Adrenal gland (tissue), 12 donors: ENCODE data around the gene CTBP2. TPM values are rescaled to one million over a fixed set of nuclear protein-coding genes. Genes with fewer than 3 reads are reported as not detected.
"Not testable (repeated sequence)": the region's sequence is repeated elsewhere in the genome, so short reads cannot be mapped to it uniquely, and the experiment has no call there.

Experiments
- DNase-seq, 7 donors: peaks; one replicate each; pipeline ENCODE4 v3.0.0-alpha.2; 2019 to 2020
- H3K27ac ChIP-seq, 5 donors: fragments of 200-600 bp; sonication (generic) in 4 of 5; 1 replicate in 3 of 5; 2 replicates in 2 of 5; pipeline versions ENCODE4 v1.5.1 to v1.8.0; 2016 to 2020; ENCODE audit warnings: mild to moderate bottlenecking in 1 of 5
- H3K27me3 ChIP-seq: fragments of 200-600 bp; 2 replicates; pipeline ENCODE4 v1.8.0; 2021
- H3K36me3 ChIP-seq, 2 donors: fragments of 200-600 bp; replicated peaks in 1 of 2; 1 replicate in 1 of 2; 2 replicates in 1 of 2; pipeline versions ENCODE4 v1.5.1 to v1.8.0; 2018 to 2022
- H3K4me1 ChIP-seq, 2 donors: fragments of 200-600 bp; replicated peaks in 1 of 2; 1 replicate in 1 of 2; 2 replicates in 1 of 2; pipeline versions ENCODE4 v1.5.1 to v1.8.0; 2018 to 2021
- H3K4me3 ChIP-seq, 4 donors: fragments of 200-600 bp; sonication (generic) in 3 of 4; one replicate each; pipeline ENCODE4 v1.5.1; 2016 to 2018
- H3K9me3 ChIP-seq, 3 donors: fragments of 200-600 bp; sonication (generic) in 1 of 3; replicated peaks in 1 of 3; 1 replicate in 2 of 3; 2 replicates in 1 of 3; pipeline versions ENCODE4 v1.5.1 to v1.8.0; 2016 to 2021
- CTCF ChIP-seq, 6 experiments: fragments of 450-650 bp in 4 of 6; fragments of 200-600 bp in 2 of 6; sonication (generic) in 1 of 6; IDR thresholded peaks; 1 replicate in 5 of 6; 2 replicates in 1 of 6; pipeline versions ENCODE4 v1.5.1 to v1.8.0; 2016 to 2021; ENCODE audit warnings: antibody characterized with exemption in 6 of 6, mild to moderate bottlenecking in 2 of 6, moderate library complexity in 1 of 6
- POLR2A ChIP-seq, 2 donors: fragments of 450-650 bp; IDR thresholded peaks; one replicate each; pipeline ENCODE4 v1.6.1; 2017; ENCODE audit warnings: antibody characterized with exemption in 2 of 2, mild to moderate bottlenecking in 2 of 2, moderate library complexity in 1 of 2
- WGBS, 4 donors: extraction: QIAGEN DNeasy Blood & Tissue Kit in 2 of 4; methylation state at CpG; one replicate each; pipeline versions ENCODE4 v1.1.5 to v1.1.7; 2013 to 2017; 5-methylcytosine and 5-hydroxymethylcytosine counted together
- intact Hi-C, 2 donors: fragments of 100-400 bp; cut with DNase I; formaldehyde crosslinking; loops; one replicate each; pipeline versions ENCODE4 v1.14.1 to v1.15.0; 2022 to 2023
- polyA plus RNA-seq, 3 donors: library from polyadenylated mRNA; stranded (reverse); fragments of 200-250 nt in 2 of 3; fragments of 350-450 nt in 1 of 3; fragmentation: Illumina TruSeq in 1 of 3; extraction: RNeasy Lipid Tissue Mini Kit (QIAGEN cat#74804) in 1 of 3; gene quantifications; one replicate each; pipeline ENCODE4 v1.2.3, GENCODE V29; 2013 to 2014
- total RNA-seq, 9 donors: library from RNA; depleted of rRNA in 4 of 9; stranded (reverse); fragments of >200 nt in 4 of 9; fragments of 120-200 nt in 1 of 9; fragmentation: NEBNext Ultra II Directional in 1 of 9; extraction: Animal tissue kit (Norgen Biotek cat#: 25700) in 1 of 9; gene quantifications; one replicate each; pipeline versions ENCODE4 v1.1.0 to v1.2.4, GENCODE V29; 2013 to 2023
- donor health status: healthy with polysubstance abuse.
- donor health status: Bipolar disorder and iron deficiency.
- donor health status: DM: yes; HTN: yes; CAD: no.
- donor health status: DM: no; HTN: no; CAD: no.
- donor health status: DM: no; HTN: no; CAD: no.
- donor health status: DM: yes; HTN: yes; CAD: no.

CTBP2 gene
- total and polyA plus RNA-seq, 12 donors: 25.3 to 66.5 (median 45.7) TPM

- Histone ChIP-seq H3K36me3 (peaks cover 0 to 83% of the 10 kb centered on the region in 2 donors), H3K4me1 (peaks cover 0 to 13% of the 10 kb centered on the region in 2 donors), H3K4me3 (no peak overlapping the region), H3K27ac (peak overlapping the region in 1 of 5 donors; percentile 3), H3K27me3 (no peaks in the 10 kb centered on the region), H3K9me3 (no peaks in the 10 kb centered on the region)
- intact Hi-C loops: loop anchor here (5.0 to 10.0 kb wide), 2 partner anchors 64 to 71 kb away; no protein-coding TSS in a partner anchor
- TF ChIP-seq CTCF (IDR thresholded peaks at IDR 0.05) (no peak), POLR2A (IDR thresholded peaks at IDR 0.05) (no peak)
- WGBS, 4 donors: 81 to 89% (median 86%) methylated on average over 9 to 14 of the region's 14 CpGs
- DNase-seq: peak in 2 of 7 donors; percentile 16 to 54
These were observed 169.4 kb downstream of the CTBP2 start for GRCh38 chr10:124990671-124991625.

GRCh38 chr10:124989526-124989925, 170.8 kb downstream of the CTBP2 start:
- H3K4me3 ChIP-seq: no peak overlapping the region
- H3K27ac ChIP-seq: peak overlapping the region in 1 of 5 donors; percentile 22
- peaks cover 0 to 84% of the 10 kb centered on the region in 2 donors for H3K36me3 ChIP-seq
- no peaks in the 10 kb centered on the region for H3K9me3 ChIP-seq
- H3K27me3 ChIP-seq: no peaks in the 10 kb centered on the region
- peak in 3 of 7 donors; percentile 33 to 61 (median 39) for DNase-seq
- H3K4me1 ChIP-seq: peaks cover 0 to 13% of the 10 kb centered on the region in 2 donors
- 76 to 86% (median 79%) methylated on average over 9 to 10 of the region's 10 CpGs for WGBS, 4 donors
- intact Hi-C loops: no loop called here
- TF ChIP-seq CTCF (IDR thresholded peaks at IDR 0.05) (no peak), POLR2A (IDR thresholded peaks at IDR 0.05) (no peak)

- Histone ChIP-seq H3K4me1 (peaks cover 0 to 13% of the 10 kb centered on the region in 2 donors), H3K36me3 (peaks cover 0 to 84% of the 10 kb centered on the region in 2 donors)
- 89 to 91% (median 90%) methylated on average over 4 of the region's 4 CpGs for WGBS, 4 donors
- H3K27ac ChIP-seq, H3K4me3 ChIP-seq, H3K27me3 ChIP-seq, intact Hi-C loops, H3K9me3 ChIP-seq: not testable (repeated sequence)
- DNase-seq: peak in 1 of 7 donors; percentile 45
These were observed 171.6 kb downstream of the CTBP2 start for GRCh38 chr10:124988753-124989152.

DNA sequence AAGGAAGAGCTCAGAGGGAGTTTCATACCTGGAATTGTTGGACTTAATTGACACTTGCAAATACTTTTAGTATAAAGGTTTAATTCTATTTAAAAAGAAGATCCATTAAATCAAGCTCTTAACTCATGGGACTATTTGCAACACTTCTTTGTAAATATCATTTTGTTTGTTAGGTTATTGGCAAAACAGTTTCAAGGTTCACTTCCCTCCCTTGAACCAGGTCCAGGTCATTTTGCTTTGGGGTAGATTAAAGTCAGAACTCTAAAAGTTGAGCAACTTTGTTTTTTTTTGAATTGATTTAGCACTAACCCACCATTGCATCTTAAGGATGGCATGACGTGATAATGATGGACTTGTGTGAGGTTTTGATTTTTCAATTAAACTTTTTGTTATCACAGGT, 172.6 kb downstream of the CTBP2 start:
- intact Hi-C loops: no loop called here
- TF ChIP-seq POLR2A (IDR thresholded peaks at IDR 0.05): no peak
- no peak for TF ChIP-seq CTCF (IDR thresholded peaks at IDR 0.05)
- Histone ChIP-seq H3K4me3 (no peak overlapping the region), H3K4me1 (peaks cover 0 to 11% of the 10 kb centered on the region in 2 donors), H3K27ac (peak overlapping the region in 1 of 5 donors; percentile 17), H3K27me3 (no peaks in the 10 kb centered on the region), H3K36me3 (peaks cover 0 to 82% of the 10 kb centered on the region in 2 donors), H3K9me3 (no peaks in the 10 kb centered on the region)
- DNase-seq: no peak
- 29 to 60% (median 48%) methylated on average over 1 of the region's 1 CpG for WGBS, 4 donors
